ENCODE measurements around the gene PCDHB10.
"Not testable (repeated sequence)": the region's sequence is repeated elsewhere in the genome, so short reads cannot be mapped to it uniquely, and the experiment has no call there.

The PCDHB10 gene

DNA sequence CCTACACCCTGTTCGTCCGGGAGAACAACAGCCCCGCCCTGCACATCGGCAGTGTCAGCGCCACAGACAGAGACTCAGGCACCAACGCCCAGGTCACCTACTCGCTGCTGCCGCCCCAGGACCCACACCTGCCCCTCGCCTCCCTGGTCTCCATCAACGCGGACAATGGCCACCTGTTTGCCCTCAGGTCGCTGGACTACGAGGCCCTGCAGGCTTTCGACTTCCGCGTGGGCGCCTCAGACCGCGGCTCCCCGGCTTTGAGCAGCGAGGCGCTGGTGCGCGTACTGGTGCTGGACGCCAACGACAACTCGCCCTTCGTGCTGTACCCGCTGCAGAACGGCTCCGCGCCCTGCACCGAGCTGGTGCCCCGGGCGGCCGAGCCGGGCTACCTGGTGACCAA, 3.5 kb upstream of the PCDHB10 start:
- DNase-seq: not testable (repeated sequence)

DNA sequence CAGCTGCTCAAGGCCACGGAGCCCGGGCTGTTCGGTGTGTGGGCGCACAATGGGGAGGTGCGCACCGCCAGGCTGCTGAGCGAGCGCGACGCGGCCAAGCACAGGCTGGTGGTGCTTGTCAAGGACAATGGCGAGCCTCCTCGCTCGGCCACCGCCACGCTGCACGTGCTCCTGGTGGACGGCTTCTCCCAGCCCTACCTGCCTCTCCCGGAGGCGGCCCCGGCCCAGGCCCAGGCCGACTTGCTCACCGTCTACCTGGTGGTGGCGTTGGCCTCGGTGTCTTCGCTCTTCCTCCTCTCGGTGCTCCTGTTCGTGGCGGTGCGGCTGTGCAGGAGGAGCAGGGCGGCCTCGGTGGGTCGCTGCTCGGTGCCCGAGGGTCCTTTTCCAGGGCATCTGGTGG, 3.0 kb upstream of the PCDHB10 start:
- not testable (repeated sequence) for DNase-seq

DNA sequence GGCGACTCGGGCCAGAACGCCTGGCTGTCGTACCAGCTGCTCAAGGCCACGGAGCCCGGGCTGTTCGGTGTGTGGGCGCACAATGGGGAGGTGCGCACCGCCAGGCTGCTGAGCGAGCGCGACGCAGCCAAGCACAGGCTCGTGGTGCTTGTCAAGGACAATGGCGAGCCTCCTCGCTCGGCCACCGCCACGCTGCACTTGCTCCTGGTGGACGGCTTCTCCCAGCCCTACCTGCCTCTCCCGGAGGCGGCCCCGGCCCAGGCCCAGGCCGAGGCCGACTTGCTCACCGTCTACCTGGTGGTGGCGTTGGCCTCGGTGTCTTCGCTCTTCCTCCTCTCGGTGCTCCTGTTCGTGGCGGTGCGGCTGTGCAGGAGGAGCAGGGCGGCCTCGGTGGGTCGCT, 2.2 kb downstream of the PCDHB10 start:
- not testable (repeated sequence) for DNase-seq

DNA sequence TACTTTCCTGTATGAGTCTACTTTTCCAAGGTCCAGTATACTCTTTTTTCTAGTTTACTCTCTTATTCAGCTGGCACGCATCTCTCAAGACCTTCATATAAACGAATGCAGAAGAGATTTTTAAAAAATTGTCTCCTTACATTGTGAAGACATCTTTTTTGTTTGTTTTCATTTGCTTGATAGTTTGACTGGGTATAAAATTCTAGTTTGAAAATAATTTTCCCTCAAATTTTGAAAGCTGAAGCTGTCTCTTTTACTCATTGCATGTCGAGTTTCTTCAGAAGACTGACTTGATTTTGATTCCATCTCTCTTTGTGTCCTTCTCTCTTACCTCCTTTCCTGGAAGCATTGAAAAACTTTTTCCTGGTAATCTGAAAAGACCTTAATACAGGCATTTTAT, 4.2 kb downstream of the PCDHB10 start:
- no peak for DNase-seq

DNA sequence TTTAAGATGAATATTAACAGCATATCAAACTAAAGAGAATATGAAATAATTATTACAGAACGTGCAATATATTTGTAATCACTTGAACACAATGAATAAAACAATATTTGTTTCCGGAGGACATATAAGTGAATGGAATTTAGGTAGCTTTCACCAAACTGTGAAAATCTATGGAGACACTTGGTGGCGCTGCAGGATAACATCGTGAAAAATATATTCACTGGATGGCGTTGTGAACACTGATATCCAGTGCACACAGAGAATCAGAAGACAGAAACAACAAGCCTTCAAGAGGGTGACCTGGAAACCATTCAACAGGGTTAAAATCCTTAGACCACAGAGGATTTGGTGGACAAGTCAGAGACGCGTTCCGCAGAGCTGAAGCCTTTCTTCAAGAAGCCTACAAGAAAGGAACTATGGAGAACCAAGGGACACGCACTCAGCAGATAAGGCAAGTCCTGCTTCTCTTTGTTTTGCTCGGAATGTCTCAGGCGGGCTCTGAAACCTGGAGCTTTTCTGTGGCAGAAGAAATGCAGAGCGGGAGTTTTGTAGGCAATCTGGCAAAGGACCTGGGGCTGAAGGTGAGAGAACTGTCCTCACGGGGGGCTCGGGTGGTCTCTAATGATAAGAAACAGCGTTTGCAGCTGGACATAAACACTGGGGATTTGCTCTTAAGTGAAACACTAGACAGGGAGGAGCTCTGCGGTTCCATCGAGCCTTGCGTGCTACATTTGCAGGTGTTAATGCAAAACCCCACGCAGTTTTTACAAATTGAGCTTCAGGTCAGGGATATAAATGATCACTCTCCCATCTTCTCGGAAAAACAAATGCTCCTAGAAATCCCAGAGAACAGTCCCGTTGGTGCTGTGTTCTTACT, 7.4 kb downstream of the PCDHB10 start, which contains the start of gene PCDHB11:
PCDHB11 (plus strand) TSS at position 269 of the 877 bp plus-strand sequence; CDS start at position 417, 148 bp downstream.
- DNase-seq: peak; percentile 36

DNA sequence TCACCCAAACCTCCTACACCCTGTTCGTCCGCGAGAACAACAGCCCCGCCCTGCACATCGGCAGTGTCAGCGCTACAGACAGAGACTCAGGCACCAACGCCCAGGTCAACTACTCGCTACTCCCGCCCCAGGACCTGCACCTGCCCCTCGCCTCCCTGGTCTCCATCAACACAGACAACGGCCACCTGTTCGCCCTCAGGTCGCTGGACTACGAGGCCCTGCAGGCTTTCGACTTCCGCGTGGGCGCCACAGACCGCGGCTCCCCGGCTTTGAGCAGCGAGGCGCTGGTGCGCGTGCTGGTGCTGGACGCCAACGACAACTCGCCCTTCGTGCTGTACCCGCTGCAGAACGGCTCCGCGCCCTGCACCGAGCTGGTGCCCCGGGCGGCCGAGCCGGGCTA, 9.0 kb downstream of the PCDHB10 start:
- not testable (repeated sequence) for DNase-seq

DNA sequence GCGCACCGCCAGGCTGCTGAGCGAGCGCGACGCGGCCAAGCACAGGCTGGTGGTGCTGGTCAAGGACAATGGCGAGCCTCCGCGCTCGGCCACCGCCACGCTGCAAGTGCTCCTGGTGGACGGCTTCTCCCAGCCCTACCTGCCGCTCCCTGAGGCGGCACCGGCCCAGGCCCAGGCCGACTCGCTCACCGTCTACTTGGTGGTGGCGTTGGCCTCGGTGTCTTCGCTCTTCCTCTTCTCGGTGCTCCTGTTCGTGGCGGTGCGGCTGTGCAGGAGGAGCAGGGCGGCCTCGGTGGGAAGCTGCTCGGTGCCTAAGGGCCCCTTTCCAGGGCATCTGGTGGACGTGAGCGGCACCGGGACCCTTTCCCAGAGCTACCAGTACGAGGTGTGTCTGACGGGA, 9.5 kb downstream of the PCDHB10 start:
- not testable (repeated sequence) for DNase-seq

DNA sequence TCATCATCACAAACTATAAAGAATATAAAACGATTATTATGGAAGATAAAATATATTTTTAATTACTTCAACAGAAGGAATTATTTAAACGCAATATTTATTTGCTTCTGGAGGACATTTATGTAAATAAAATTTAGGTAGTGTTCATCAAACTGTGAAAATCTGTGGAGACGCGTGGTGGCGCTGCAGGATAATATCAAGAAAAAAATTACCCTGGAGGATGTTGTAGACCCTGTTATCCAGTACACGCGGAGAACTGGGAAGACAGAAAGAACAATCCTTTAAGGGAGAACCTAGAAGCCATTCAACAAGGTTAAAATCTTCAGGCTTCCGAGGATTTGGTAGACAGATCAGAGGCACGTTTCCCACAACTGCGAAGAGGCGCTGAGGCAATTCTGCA, 16.3 kb downstream of the PCDHB10 start, which contains the start of gene PCDHB12:
PCDHB12 (plus strand) TSS at position 242 of the 400 bp plus-strand sequence. CDS start 189 bp downstream, outside the sequence.
- DNase-seq: peak; percentile 51

DNA sequence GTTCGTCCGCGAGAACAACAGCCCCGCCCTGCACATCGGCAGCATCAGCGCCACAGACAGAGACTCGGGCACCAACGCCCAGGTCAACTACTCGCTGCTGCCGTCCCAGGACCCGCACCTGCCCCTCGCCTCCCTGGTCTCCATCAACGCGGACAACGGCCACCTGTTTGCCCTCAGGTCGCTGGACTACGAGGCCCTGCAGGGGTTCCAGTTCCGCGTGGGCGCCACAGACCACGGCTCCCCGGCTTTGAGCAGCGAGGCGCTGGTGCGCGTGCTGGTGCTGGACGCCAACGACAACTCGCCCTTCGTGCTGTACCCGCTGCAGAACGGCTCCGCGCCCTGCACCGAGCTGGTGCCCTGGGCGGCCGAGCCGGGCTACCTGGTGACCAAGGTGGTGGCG, 18.1 kb downstream of the PCDHB10 start:
- DNase-seq: not testable (repeated sequence)

DNA sequence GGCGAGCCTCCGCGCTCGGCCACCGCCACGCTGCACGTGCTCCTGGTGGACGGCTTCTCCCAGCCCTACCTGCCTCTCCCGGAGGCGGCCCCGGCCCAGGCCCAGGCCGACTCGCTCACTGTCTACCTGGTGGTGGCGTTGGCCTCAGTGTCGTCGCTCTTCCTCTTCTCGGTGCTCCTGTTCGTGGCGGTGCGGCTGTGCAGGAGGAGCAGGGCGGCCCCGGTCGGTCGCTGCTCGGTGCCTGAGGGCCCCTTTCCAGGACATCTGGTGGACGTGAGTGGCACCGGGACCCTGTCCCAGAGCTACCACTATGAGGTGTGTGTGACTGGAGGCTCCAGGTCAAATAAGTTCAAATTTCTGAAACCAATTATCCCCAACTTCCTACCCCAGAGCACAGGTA, 18.7 kb downstream of the PCDHB10 start:
- not testable (repeated sequence) for DNase-seq

DNA sequence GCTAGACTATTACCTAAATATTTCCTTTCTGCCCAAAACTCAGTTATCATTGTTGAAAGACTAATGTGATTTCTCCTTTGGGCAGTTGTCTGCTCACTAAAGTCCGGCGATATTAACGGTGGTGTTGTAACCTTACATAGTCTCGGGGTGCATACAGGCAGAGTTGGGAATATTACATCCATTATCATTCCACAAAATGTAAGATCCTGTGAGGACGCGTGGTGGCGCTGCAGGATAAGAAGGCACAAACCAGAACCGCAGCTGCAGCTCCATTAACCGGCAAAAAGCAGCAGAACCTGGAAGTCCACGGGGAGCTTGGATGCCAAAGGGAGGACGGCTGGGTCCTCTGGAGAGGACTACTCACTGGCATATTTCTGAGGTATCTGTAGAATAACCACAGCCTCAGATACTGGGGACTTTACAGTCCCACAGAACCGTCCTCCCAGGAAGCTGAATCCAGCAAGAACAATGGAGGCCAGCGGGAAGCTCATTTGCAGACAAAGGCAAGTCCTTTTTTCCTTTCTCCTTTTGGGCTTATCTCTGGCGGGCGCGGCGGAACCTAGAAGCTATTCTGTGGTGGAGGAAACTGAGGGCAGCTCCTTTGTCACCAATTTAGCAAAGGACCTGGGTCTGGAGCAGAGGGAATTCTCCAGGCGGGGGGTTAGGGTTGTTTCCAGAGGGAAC, 21.6 kb downstream of the PCDHB10 start, which contains the start of gene PCDHB13:
PCDHB13 (plus strand) TSS at position 264 of the 684 bp plus-strand sequence; CDS start at position 469, 205 bp downstream.
- peak; percentile 77 for DNase-seq

DNA sequence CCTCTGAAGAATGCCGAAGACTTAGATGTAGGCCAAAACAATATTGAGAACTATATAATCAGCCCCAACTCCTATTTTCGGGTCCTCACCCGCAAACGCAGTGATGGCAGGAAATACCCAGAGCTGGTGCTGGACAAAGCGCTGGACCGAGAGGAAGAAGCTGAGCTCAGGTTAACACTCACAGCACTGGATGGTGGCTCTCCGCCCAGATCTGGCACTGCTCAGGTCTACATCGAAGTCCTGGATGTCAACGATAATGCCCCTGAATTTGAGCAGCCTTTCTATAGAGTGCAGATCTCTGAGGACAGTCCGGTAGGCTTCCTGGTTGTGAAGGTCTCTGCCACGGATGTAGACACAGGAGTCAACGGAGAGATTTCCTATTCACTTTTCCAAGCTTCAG, 22.4 kb downstream of the PCDHB10 start:
- DNase-seq: not testable (repeated sequence)

DNA sequence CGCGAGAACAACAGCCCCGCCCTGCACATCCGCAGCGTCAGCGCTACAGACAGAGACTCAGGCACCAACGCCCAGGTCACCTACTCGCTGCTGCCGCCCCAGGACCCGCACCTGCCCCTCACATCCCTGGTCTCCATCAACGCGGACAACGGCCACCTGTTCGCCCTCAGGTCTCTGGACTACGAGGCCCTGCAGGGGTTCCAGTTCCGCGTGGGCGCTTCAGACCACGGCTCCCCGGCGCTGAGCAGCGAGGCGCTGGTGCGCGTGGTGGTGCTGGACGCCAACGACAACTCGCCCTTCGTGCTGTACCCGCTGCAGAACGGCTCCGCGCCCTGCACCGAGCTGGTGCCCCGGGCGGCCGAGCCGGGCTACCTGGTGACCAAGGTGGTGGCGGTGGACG, 23.4 kb downstream of the PCDHB10 start:
- not testable (repeated sequence) for DNase-seq

DNA sequence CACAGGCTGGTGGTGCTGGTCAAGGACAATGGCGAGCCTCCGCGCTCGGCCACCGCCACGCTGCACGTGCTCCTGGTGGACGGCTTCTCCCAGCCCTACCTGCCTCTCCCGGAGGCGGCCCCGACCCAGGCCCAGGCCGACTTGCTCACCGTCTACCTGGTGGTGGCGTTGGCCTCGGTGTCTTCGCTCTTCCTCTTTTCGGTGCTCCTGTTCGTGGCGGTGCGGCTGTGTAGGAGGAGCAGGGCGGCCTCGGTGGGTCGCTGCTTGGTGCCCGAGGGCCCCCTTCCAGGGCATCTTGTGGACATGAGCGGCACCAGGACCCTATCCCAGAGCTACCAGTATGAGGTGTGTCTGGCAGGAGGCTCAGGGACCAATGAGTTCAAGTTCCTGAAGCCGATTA, 23.9 kb downstream of the PCDHB10 start:
- not testable (repeated sequence) for DNase-seq

DNA sequence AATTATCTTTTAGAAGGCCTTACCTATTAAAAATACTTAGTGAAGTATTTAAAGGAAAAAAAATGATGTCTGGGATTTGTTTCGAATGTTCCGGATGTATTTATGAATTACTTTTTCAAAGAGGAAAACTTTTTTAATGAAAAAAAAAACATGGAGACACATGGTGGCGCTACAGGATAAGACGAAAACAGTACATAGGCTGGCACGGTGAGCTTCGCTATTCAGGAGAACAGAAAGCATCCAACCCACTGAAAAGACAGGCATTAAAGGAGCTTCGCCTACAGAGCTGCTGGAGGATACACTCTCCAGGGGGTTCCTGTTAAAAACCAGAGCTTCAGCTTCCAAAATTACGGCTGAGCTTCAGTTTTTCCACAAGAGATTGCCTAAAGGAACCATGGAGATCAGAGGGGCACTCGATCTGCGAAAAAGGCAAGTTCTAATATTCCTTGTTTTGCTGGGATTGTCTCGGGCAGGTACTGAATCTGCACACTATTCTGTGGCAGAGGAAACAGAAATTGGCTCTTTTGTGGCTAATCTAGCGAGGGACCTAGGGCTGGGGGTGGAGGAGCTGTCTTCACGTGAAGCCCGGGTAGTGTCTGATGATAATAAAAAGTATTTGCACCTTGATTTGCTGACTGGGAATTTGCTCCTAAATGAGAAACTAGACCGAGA, 31.1 kb downstream of the PCDHB10 start, which contains the start of gene PCDHB14:
PCDHB14 (plus strand) TSS at position 232 of the 672 bp plus-strand sequence; CDS start at position 395, 163 bp downstream.
- peak; percentile 79 for DNase-seq

DNA sequence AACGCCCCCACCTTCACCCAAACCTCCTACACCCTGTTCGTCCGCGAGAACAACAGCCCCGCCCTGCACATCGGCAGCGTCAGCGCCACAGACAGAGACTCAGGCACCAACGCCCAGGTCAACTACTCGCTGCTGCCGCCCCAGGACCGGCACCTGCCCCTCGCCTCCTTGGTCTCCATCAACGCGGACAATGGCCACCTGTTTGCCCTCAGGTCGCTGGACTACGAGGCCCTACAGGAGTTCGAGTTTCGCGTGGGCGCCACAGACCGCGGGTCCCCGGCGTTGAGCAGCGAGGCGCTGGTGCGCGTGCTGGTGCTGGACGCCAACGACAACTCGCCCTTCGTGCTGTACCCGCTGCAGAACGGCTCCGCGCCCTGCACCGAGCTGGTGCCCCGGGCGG, 32.7 kb downstream of the PCDHB10 start:
- not testable (repeated sequence) for DNase-seq

DNA sequence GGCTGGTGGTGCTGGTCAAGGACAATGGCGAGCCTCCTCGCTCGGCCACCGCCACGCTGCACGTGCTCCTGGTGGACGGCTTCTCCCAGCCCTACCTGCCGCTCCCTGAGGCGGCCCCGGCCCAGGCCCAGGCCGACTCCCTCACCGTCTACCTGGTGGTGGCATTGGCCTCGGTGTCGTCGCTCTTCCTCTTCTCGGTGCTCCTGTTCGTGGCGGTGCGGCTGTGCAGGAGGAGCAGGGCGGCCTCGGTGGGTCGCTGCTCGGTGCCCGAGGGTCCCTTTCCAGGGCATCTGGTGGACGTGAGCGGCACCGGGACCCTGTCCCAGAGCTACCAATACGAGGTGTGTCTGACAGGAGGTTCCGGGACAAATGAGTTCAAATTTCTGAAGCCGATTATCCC, 33.3 kb downstream of the PCDHB10 start:
- not testable (repeated sequence) for DNase-seq

DNA sequence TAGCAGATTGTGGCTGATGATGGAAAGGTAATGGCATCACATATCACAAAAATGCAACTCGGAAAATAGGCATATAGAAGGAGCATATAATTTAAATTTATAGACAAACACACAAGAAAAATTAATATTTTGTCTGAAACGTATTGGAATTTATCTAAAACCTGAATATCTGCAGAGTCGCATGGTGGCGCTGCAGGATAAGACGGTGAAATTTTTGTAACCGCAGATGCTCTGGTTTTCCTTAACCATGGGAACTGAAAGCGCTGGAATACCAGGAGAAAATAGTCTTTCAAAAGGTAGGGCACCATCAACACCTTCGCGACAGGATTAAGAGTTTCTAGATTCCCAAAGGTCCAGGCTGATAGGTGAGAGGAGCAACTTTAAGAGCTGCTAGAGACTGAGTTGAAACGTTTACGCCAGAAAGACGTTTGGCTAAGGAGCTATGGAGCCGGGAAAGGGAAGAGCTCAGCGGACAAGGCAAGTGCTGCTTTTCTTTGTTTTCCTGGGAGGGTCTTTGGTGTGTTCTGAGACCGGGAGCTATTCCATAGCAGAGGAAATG, 42.0 kb downstream of the PCDHB10 start:
- DNase-seq: no peak

DNA sequence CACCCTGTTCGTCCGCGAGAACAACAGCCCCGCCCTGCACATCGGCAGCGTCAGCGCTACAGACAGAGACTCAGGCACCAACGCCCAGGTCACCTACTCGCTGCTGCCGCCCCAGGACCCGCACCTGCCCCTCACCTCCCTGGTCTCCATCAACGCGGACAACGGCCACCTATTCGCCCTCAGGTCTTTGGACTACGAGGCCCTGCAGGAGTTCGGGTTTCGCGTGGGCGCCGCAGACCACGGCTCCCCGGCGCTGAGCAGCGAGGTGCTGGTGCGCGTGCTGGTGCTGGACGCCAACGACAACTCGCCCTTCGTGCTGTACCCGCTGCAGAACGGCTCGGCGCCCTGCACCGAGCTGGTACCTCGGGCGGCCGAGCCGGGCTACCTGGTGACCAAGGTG, 43.8 kb downstream of the PCDHB10 start:
- not testable (repeated sequence) for DNase-seq

DNA sequence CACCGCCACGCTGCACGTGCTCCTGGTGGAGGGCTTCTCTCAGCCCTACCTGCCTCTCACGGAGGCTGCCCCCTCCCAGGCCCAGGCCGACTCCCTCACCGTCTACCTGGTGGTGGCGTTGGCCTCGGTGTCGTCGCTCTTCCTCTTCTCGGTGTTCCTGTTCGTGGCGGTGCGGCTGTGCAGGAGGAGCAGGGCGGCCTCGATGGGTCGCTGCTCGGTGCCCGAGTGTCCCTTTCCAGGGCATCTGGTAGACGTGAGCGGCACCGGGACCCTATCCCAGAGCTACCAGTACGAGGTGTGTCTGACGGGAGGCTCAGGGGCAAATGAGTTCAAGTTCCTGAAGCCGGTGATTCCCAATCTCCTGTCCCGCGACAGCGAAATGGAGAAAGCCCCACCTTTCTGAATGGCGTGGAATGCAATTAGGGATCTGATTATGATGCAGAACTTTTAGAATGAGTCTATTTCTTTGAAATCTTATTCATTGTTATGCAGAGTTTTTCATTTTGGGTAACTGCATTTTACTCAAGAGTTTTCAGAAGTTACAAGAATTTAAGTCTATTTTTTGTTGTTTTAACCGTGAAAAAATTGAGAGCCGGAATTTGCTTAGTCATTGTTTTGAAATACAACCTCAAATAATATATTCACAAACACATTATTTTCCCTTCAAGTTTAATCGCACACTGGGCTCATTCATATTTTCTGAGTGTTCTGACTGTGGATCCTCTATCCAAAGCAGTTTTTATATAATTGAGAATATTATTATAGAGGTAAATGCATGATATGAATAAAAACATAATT, 44.6 kb downstream of the PCDHB10 start:
- no peak for DNase-seq

DNA sequence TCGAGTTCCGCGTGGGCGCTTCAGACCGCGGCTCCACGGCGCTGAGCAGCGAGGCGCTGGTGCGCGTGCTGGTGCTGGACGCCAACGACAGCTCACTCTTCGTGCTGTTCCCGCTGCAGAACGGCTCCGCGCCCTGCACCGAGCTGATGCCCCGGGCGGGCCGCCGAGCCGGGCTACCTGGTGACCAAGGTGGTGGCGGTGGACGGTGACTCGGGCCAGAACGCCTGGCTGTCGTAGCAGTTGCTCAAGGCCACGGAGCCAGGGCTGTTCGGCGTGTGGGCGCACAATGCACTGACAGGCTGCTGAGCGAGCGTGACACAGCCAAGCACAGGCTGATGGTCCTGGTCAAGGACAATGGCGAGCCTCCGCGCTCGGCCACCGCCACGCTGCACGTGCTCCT, 49.3 kb downstream of the PCDHB10 start:
- DNase-seq: no peak

Measured in NCI-H69 (cell line).